ENCODE data around the gene GLS.
"Not testable (repeated sequence)": the region's sequence is repeated elsewhere in the genome, so short reads cannot be mapped to it uniquely, and the experiment has no call there.

Gene GLS

DNA sequence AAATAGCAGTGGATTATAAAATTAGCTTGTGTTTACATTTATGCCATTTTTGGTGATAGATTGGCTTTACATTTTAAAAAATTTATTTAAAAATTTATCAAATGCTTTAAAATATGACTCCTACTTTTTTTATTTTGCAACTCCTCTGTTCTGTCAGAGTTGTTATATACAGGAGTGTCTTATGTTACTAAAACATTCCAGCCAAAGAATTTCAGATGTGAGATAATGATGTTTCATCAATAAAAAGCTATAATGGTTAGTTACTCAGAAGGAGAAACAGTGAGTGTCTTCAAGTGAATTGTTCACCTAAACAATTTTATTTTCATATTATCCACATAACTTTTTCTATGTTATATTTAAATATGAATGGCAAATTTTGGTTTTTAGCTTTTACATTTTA lies 52.7 kb downstream of the GLS start:
- no peak for DNase-seq (ENCODE audit: low spot score)

DNA sequence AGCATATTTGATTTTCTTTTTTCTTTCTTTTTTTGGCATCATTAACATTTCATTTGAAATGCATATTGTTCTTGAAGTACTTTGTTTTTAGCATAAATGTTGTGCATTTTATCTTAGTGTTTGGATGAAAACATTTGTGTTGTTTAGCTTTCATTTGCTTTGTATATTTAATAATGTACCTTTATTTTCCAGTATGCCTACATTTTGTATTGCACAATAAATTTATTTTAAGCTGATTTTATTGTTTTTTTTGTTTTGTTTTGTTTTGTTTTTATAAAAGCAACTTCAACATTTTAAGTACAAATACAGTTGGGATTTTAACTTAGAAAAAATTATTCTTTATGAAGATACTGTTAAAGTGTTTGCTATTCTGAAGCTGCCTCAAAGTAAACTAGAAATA lies 54.4 kb downstream of the GLS start:
- no peak for DNase-seq (ENCODE audit: low spot score)

DNA sequence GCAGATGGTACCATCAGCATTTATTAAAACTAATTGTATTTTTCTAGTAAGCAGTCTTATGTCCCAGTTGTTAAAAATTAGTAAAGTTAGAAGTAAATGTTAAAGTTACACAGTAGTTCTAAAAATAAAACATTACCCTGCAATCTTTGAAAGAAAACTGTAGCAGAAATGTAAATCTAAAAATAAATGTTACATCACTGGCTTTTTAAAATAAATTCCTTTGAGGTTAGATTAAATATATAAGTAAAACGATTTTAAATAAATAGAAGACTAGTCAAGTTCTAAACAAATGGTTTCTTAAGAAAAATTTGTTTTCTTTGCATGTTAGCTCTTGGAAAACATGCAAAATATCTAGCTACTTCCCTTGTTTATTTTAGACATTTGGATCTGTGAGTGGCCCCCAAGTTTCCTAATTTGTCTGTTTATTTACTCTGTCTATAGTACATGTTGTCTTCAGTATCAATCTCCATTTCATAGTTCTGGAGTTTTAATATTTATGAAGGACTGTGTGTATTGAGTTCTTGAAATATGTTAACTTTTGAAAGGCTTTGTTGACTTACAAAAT lies 58.2 kb downstream of the GLS start:
- DNase-seq (ENCODE audit: low spot score): no peak

DNA sequence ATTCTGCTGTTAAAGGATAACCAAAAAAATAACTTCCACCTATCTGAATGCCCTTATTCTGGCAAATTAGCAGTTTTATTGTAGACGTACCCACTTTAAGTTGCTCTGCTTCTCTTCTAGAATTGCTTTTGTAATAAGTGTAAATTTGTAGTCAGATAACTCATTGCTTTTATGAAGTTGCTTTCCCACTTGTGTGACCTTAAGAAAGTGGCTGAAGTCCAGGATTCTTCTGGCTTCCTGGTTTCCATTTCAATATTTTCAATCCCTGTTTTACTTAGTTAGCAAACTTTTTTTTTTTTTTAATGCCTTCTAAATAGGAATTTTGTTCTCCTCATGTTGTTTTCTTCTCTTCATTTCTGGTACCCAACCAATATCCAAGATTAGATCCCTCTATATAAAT lies 59.8 kb downstream of the GLS start:
- DNase-seq (ENCODE audit: low spot score): no peak

DNA sequence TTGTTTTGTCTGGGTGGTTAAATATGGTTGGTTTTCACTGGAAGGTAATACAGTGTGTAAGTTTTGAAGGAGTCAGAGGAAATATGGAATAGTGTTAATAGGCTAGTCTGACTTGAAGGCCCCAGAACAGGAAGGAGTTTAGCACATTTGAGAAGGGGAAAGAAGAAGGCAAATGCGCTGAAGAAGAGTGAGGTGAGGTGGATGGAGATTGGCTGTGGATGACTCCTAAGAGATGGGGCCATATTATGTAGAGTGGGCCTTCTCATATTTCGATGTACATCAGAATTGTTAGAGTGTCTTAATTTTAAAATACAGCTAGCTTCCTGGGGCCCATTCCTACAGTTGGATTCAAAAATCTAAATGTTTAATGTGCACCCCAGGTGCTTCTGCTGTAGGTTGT lies 61.0 kb downstream of the GLS start:
- DNase-seq (ENCODE audit: low spot score): no peak

DNA sequence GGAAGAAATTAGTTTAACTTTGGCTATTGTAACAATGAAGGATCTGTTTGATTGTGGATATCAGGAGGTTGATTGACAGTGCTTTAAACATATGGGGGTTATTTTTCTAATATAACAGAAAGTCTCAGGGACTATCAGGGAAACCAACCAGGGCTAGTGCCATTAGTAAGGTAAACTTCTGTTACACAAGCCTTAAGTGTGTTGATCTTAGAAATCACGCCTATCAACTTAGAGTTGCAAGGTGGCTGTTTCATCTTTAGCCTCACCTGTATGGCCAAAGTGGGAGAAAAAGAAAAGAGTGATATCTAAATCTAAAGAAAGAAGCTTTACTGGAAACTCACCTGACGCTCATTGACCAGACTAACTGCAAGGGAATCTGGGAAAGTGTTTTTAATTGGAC lies 62.1 kb downstream of the GLS start:
- no peak for DNase-seq (ENCODE audit: low spot score)

DNA sequence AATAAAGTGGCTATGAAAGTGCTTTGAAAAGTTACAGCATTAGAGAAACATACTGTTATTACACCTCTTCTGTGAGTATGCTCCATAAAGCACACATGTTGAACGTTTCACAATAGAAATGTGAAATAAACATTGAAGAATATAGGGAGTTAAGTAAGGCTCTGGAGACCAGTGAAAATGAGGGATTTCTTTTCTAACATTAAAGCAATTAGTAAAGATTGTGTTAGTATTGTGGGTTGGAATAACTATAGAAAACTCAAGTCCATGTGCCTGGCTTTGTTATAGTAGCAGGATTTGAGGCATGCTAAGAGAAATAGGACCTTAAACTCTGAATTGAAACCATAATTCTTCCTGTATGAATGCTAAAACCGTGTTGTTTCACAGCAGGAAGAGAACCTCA lies 63.1 kb downstream of the GLS start:
- no peak for DNase-seq (ENCODE audit: low spot score)

DNA sequence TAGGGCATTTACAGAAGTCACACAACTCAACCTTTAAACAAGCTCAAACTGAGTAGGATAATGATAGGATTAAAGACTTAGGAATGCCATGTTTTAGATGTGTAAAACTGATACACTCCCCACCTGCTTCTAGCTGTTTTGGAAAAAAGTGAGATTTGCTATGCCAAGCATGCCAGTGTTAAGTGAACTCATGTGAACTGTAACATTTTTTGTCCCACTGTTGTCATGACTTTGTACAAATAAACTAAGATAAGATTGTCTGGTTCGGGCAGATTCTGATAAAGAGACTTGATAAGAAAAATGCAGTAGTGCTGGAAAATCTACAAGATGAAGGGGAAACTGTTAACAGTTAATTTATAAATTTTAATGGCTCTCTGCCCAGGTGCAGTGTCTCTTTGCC lies 66.5 kb downstream of the GLS start:
- no peak for DNase-seq (ENCODE audit: low spot score)

DNA sequence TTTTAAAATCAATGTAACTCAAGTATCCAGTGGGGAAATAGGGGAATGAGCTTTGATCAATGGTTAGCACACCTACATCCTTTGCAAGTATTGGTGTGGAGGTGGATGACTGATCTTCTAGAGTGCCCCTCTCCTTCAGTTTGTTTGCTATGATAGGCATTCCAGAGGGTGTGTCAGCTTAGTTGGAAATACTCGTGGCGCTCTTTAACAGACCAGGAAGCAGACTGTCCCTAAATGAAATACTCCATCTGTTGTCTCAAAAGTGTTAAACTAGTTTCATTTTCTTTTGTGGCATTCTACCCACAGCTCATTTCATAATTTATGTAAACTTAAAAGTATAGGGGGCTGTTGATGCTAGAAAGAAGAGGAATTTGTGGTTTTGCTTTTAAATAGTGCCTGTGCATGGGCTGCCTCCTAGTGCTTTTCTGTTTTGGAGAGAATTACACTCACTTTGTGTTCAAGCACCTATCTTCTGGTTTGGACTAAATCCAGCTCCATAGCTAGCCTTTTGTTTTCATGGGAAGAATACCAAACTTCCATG lies 67.2 kb downstream of the GLS start:
- DNase-seq (ENCODE audit: low spot score): no peak

DNA sequence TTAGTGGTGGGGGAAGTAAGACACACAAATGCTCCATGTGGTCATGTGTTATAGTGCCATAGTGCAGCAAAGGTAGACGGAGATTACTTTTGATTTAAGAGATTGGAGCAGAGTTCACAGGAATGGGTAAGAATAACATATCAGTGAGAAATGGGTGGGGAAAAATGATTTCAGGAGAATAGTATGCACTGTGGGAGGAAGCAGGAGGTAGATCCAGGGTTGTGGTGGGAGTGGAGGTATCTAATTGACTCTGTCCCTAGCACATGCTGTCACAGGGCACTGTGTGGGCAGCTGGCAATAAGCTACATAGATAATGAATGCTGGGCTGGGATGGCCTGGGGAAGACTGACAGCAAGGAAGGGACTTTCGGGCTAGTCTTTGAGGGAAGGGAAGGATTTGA lies 68.0 kb downstream of the GLS start:
- DNase-seq (ENCODE audit: low spot score): no peak

DNA sequence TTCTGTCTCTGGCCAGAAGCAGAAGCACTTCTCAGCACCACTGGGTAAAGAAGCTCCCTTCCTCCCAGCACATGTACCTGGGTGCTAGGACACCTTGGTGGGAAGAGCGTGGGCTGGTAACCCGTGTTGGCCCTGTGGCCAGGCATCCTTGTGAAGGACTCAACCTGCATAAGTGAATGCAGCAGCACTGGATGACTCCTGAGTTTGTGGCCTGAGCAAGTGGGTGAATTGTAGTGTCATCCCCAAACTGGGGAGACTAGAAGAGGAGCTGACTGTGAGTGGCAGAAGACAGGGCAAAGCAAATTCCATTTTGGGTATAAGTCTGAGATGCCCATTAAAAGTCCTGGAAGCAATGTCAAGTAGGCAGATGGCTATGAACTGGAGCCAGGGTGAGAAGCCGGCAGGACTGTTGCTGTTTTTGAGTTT lies 70.0 kb downstream of the GLS start:
- no peak for DNase-seq (ENCODE audit: low spot score)

DNA sequence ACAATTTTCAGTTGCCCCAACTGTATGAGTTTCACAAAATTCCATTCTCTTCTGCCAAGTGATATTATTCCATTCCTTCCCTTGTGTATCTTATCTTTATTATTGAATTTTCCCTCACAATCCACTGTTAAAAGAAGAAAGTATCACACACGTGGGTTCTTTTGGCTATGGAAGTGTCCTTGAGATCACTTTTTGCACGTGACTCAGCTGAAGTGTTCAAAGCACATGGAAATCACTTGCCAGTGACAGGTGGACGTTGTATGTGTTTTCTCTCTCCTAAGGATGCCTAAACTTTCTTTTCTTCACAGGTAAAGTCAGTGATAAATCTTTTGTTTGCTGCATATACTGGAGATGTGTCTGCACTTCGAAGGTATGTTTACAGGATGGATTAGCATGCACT lies 72.6 kb downstream of the GLS start:
- no peak for DNase-seq (ENCODE audit: low spot score)

DNA sequence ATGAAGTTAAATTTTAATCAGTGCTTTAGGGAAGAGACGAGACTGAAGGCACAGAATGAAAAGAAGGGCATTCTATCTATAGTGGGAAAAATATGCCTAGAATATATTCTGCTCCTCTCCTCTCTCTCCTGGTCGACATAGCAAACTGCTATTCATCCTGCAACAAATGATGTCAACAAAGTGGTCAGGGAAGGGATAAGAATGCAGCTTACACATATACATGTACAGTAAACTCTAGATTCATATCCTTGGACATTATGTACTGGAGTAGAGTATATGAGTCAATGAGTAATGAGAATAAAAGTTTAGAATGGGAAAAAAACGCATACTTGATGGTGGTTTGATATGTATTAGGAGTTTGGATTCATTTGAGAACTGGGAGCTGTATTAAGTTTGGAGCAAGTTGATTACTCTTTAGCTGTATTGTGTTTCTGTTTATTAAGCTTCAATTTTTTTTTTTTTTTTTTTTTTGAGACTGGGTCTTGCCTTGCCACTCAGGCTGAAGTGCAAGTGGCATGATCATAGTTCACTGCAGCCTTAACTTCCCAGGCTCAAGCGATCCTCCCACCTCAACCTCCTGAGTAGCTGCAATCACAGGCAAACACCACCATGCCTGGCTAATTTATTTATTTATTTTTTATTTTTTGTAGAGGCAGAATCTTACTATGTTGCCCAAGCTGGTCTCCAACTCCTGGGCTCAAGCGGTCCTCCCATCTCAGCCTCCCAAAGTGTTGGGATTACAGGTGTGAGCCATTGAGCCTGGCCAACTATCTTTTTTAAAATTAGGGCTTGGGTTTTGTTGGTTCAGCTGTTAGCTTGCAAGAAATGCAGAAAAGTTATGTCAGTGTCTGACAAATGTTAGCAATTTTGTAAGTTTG lies 79.5 kb downstream of the GLS start:
- no peak for DNase-seq (ENCODE audit: low spot score)

DNA sequence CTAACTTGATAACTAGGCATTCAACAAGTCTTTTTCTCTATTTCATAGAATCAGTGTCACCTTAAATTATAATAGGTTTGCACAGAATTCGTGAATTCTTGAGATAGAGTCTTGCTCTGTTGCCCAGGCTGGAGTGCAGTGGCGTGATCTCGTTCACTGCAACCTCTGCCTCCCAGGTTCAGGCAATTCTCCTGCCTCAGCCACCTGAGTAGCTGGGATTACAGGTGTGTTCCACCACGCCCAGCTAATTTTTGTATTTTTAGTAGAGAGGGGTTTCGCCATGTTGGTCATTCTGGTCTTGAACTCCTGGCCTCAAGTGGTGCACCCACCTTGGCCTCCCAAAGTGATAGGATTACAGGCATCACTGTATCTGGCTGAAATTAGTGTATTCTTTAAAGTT lies 80.5 kb downstream of the GLS start:
- not testable (repeated sequence) for DNase-seq (ENCODE audit: low spot score)

DNA sequence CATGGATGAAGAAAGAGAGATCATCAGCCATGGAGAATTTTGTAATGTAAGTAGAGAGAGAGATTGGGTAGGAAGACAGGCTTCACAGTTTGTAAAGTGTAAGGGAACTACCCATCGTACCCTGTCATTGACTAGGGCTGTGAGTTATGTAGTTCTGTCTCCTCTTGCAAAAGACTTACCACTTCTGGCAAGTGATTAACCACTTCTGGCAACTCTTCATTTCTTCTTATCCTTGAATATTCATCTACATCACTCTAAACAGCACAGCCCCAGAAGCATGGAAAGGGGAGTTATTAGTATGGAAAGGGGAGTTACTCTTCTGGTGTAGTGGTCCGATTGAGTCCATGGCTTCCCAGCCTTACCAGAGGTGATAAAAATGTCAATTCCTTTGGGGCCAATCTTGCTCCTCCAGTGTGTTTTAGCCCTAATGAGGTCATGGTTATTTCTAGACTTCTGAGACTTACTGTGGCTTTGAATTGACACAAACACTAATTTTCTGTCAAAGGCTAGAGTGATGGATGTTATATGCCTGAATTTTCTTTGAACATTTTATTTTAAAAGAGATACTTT lies 81.4 kb downstream of the GLS start:
- DNase-seq (ENCODE audit: low spot score): no peak

DNA sequence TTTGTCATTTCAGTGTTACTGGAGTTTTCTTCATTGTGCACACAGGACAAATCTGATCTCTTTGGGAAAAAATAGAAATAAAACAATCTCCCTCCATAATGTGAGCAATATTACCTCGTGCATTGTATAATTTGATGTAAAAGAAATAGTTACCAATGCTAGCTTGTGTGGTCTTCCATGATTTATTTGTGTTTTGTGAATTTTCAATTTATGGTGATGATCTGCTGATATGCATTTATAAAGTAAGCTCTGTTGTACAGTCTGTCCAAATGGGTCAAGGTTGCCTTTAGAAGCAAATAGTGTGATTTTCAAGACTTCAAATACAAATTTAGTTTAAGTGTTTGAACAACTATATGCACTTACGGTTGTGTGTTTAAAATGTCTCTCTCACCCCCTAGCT lies 82.5 kb downstream of the GLS start:
- no peak for DNase-seq (ENCODE audit: low spot score)

DNA sequence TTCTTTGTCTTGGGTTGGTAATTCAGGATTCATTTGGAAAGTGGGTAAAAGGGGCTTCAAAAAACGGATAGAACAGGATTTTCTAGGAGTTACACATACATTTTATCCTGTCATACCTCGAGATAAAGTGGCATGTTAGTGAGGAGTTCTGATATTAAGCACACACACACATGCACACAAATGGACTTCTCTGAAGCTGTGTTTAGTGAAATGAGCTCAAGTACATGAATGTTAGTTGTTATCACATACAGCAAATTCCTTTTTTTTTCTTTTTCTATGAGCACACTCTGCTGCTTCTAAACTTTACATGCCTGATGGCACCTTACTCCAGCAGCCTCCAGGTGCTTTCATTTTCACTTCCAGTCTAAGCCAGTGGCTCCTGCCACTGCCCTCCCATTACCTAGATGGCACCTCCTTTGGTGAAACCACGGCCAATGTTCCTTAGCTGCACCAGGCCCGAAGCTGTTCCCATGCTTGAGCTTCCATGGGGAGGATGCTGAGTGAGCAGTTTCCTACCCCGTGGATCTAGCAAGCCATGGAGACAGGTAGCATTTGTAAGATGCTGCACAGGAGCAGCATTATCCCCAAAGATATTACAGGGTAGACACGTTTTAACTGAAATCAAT lies 83.7 kb downstream of the GLS start:
- peak; percentile 25 for DNase-seq (ENCODE audit: low spot score)

DNA sequence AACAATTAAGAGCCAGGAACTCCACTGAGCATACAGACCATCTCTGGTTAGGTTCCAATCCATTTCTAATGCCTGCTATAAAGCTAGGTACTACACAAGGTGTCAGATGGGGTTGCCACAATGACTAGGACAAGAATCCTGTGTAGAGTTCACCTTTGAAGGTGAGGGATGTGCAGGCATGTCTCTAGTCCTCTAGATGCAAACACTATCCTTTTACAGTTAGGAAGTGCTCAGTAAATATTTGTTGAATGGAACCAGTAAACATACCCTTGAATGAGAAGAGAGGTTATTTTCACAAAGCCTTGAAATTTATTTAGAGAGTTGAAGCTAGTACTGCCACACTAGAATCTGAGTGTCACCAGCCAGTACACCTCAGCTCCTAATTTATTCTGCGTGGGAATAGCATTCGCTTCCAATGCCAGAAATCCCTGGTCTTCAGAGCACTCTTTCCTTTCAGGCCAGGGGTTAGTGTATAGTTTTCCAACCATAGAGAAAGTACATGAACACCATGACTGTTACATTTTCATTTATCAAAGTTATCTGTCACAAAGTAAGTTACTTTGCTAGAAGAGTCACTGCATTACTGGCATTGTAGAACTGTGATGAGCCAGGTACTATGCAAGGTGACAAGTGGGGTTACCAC lies 85.1 kb downstream of the GLS start:
- no peak for DNase-seq (ENCODE audit: low spot score)

DNA sequence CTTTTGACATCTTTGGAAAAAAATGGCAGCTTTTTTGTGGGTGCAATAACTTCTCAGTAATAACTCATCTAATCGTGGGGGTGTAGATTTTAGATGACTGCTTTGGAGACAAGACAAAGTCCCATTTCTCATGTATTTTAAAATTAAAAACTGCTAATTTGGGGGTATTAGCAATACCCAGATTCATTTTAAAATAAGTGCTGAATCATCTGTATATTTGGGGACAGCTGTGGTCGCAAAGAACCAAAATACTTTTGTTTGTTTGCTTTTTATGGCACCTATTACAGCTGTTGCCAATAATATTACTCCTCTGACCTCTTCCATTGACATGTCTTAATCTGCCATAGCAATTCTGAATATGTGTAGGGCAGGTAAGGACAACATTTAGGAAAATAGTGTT lies 87.9 kb downstream of the GLS start:
- no peak for DNase-seq (ENCODE audit: low spot score)

DNA sequence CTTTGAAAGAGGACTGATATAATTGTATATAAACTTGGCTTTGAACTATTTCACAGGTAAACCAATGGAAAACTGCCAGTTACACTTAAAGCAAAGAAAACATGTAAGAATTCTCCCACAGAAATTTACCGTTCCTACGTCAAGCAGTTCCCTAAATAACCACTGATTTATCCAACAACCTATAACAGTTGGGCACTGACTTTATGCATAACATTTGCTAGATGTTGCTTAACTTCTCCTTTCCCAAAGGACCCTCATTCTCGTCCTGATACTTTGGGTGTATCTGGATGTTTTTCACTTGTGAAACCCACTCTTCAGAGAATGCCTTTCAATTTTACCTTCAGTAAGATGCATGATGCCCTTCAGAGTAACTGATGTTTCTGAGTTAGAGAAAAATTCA lies 89.5 kb downstream of the GLS start:
- DNase-seq (ENCODE audit: low spot score): no peak

DNA sequence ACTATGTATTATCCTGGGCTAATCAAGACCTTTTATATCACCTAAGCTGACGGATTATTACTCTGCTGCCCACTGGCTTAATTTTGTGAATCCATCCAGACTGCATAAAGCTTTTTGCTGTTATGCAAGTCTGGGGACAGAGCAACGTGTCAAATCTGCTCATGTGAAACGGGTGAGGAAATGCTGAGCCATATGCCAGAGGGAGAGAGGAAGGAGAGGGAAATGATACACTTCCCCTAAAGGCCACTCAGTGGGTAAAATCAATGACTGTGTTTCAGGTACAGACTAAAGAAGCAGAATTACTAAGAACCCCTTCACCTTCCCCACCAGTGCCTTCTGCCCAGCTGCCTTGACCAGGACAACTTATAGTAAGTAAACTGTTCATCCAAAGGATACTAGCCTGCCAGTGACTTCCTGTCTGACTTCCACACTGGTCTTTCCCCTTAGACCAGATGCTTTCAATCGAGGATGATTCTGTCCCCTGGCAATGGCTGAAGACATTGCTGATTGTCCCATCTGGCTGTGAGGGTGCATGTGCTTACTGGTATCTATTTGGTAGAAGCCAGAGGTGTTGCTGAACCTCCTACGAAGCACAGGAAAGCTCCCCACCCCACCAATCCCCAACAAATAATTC lies 90.4 kb downstream of the GLS start:
- DNase-seq (ENCODE audit: low spot score): no peak

DNA sequence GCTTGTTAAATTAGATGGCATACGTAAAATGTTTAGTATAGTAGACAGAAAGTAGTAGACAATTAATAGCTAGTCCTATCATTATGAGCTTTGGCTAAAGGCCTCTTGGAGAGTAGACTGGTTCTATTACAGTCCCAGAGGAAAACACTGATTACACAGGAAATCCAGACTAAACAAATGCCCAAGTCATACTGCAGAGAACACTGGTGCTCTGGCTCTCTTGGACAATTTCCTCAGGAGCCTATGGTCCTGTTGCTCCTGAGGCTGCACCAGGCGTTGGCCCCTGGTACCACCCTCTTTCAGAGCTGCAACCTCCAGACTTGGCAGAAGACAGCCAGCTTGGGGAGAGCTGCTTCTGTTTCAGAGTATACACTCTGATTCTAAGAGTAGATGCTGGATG lies 91.6 kb downstream of the GLS start:
- DNase-seq (ENCODE audit: low spot score): no peak
